Pons (tissue), 1 donor: ENCODE measurements around the gene RPL18A.

ENCODE experiments used
- DNase-seq: peaks from one replicate; pipeline ENCODE4 v3.0.0-alpha.2; 2016; ENCODE audit warnings: low spot score

Gene RPL18A

GRCh38 chr19:17841810-17842662, 17.7 kb upstream of the RPL18A start:
- DNase-seq: peak; percentile 24

GRCh38 chr19:17842663-17843291, 16.9 kb upstream of the RPL18A start:
- DNase-seq: no peak

- no peak for DNase-seq
These were observed 16.4 kb upstream of the RPL18A start for GRCh38 chr19:17843292-17843827.

GRCh38 chr19:17843908-17844490, 15.7 kb upstream of the RPL18A start:
- DNase-seq: no peak

DNA sequence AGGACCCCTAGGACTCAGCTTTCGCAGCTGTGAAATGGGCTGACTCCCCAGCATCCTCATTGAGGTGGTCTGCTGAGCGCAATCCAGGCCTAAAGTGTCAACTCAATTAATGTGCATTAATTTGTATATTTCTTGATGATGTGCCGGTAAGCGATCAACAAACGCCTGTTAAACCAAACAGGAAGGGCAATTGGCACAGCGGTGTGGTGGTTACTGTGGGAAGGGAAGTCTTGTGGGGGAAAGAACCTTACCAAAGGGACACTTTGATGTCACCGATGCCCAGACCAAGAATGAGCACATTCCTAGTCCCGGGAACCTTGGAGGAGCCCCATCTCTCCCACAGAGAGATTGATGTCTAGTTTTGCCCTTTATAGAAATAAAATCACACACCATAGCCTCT, 13.6 kb upstream of the RPL18A start:
- DNase-seq: no peak

GRCh38 chr19:17847538-17848366, 12.0 kb upstream of the RPL18A start, which contains the start of gene JAK3:
Gene JAK3, minus strand, starts transcription at chr19:17847982. Its CDS starts 3,565 bp downstream, at chr19:17844417.
- peak; percentile 22 for DNase-seq

- no peak for DNase-seq
These were observed 11.0 kb upstream of the RPL18A start for GRCh38 chr19:17848595-17849292.

DNA sequence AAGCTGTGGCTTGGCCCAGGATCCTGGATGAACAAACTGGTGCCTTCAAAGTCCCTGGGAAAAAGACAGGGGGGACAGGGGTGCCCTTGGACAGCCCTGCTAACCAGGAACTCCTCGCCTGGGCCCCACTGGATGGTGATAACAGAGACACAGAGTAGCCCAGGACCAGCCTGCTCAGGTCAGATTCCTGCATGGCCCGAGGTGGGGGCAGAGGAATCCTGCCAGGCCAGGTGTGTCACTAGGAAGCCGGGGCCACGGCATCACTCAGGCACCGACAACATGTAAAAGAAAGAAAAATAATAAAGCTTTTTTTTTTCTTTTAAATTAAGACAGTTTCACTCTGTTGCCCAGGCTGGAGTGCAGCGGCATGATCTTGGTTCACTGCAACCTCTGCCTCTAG, 5.6 kb upstream of the RPL18A start:
- no peak for DNase-seq

DNA sequence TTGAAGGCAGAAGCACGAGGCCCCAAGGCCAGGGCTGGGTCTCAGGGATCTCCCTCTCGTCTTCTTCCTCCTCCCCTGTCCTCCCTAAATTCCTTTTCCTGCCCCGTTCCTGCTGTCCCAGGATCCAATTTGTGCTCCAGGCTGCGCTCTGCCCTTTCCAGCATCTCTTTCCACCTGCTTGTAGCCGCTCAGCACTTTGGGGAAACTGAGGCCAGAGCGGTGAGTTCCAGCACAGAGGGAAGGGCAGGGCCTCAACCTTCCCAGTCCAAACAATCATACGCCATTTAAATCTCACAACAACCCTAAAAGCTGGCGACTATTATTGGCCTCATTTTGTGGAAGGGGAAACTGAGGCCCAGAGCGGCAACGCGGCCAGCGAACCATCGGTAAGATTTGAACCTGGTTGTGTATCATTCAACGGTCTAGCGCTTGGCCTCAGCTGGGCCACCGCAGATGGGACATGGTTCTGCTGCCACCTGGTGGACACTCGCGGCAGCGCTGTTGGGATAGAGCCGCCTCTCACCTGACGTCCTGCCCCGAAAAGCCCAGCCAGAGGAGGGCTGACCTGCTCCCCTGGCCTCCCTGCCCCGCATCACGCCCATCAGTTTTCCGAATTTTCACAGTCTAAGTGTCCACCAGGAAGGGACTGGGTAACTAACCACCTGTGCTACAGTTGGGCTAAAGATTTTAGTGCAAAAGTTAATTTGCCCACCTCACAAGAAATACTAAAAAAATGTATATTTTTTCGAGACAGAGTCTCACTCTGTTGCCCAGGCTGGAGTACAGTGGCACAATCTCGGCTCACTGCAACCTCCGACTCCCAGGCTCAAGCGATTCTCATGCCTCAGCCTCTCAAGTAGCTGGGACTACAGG, 4.2 kb upstream of the RPL18A start:
- DNase-seq: peak; percentile 45

DNA sequence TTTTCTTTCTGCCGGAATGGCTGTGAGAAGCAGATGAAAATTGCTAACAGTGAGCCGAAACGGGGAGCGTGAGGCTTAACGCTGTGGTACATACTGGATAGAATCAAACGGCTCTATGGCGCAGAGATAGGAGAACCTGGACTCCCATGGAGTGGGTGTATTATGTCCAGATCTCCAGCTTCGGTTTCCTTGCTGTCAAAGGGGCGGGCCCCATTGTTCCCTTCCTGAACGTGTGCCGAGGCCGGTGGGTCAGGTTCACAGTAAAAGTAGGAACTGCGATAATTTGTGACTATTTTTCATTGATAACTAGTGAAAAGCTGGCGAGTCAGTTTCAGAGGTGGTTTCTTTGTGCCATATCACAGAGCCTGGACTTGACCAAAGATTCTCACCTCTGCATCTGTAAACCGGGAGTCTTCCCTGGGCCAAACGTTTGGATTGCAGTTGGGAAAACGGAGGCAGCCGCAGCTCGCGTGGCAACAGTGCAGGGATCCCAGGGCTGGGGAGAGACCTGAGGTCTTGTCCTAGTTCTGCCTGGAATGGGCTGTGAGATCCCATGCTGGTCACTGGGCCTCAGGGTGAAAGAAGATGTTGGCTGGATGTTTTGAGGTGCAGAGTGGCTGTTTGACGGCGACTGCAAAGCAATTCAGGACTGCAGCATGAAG, 752 bp downstream of the RPL18A start:
- no peak for DNase-seq

- no peak for DNase-seq
These were observed 1.3 kb downstream of the RPL18A start for GRCh38 chr19:17860993-17861360.

DNA sequence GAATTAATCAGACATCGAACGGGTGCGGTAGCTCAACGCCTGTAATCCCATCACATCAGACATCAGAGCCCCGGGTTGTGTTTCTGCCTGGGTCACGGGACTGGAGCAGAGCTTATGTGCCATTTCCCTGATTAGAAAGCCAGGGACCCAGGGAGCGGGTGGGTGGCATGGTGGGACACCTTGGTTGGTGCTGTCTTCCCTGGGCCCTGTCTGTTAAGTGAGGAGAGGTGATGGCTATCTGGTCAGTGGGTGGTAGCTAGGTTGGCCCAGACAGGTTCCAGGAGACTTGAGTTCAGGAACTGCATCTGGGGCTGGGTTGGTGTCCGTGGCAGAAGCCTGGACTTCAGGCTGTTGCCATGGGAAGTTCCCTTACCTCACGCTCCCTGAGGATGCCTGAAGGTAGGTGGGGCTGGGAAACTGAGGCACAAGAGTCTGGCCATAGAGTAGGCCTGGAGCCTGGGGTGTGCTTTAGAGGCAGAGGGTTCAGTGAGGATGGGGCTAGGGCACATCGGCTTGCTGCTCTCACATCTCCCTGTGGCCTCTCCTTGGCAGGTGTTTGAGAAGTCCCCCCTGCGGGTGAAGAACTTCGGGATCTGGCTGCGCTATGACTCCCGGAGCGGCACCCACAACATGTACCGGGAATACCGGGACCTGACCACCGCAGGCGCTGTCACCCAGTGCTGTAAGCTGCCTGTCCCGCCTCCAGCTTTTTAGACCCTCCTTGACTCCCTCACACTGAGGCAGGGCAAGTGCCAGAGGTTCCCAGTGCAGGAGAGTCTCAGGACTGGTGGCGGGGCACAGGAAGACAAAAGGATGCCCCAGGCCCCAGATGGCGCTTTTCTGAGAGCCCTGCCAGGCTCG, 2.1 kb downstream of the RPL18A start:
- no peak for DNase-seq

DNA sequence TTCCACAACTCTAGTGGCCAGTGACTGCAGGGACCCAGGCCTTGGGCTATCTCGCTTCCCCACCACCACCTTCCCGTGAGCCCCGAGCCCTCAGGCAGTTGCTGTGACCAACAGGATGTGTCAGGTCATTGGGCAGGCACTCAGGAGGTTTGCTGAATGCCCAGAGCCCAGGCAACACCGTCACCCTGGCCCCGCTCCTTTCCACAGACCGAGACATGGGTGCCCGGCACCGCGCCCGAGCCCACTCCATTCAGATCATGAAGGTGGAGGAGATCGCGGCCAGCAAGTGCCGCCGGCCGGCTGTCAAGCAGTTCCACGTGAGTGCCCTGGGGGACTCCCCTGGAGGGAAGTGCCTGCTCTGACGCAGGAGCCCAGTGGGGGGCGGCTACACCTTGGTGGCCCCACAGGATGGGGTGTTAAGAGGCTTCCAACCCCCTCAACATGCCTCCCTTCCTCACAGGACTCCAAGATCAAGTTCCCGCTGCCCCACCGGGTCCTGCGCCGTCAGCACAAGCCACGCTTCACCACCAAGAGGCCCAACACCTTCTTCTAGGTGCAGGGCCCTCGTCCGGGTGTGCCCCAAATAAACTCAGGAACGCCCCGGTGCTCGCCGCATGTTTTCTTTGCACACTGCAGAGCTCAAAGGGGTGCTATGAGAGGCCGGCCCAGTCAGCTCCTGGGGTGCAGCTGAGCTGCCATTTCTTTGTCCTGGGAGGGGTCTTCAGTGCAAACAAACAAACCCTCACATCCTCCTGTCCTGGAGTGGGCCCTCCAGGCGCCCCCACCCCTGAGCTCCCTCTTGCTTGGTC, 3.2 kb downstream of the RPL18A start:
- no peak for DNase-seq

GRCh38 chr19:17863520-17864182, 3.9 kb downstream of the RPL18A start:
- DNase-seq: no peak

DNA sequence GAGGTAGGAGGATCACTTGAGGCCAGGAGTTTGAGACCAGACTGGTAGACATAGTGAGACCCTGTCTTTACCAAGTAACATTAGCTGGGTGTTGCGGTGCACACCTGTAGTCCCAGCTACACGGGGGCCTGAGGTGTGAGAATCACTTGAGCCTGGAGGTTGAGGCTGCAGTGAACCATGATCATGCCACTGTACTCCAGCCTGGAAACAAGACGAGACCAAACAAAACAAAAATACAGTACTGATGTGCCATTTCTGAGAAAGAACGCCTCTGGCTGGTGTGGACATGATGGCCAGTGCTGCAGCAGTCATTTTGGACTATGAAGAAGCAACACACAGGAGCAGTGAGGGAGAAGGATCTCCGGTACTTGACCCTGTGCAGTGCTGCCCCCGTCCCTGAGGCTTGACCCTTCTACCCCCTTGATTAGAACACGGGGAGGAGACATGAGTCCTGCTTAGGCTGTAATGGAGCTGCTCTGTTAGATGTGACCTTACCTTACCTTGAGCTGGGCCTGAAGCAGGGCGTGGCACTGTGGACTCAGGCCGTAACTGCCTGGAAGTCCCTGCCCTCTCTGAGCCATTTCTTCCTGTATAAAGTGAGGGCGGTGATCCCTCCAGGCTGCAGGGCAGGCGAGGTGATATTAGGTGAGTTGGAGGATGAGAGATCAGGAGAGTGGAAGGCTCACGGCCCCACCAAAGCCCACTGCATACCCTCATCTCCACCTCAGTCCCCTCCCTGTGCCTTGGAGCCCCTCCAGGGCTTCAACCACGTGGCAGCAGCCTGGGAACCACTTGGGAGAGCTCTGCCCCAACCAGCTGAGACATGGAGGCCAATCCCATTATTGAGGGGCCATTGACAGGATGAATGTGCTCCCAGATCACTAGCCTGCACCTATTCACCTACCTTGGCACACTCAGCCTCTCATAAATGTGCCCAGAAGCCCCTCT, 5.9 kb downstream of the RPL18A start:
- no peak for DNase-seq

- no peak for DNase-seq
These were observed 6.7 kb downstream of the RPL18A start for GRCh38 chr19:17866312-17866963.
